ENCODE measurements around the gene PSAPL1.

The PSAPL1 gene

DNA sequence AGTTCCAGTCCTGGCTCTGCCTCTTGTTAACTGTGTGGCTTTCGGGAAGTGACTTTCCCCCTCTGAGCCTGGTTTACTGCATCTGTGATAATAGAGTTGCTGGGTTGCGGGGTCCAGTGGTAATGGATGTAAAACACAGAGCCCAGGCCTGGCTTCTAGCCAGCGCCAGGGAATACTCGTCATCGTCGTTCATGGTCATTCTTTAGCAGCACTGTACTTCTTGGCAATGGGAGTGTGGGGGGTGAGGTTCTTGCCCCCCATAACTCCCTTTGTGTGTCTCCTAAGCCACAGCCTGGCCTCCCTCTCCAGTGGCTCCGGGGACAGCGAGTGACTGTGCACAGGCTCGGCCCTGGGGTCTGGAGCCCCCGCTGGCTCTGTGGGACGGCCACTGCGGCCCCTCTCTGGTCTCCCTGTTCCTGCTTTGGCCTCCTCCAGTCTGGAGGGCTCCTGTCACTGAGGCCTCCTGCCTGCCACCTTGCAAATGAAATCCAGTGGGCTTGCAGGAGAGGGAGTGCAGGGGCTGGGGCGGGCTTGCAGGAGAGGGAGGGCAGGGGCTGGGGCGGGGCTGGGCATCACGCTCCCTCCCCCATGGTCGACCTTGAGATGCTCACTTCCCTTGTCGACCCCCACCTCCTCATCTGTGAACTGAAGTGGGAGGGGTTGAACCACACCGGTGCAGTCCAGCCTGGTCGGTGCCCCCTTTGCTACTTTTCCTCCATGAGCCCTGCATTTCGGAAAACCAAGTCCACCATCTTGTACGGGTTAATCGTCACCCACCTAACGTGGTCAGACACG is 13.2 kb downstream of the PSAPL1 start:
- H3K36me3 ChIP-seq (ENCODE audit: control insufficient read depth, insufficient read depth, low read length), result no peaks in the 10 kb centered on the region
- DNase-seq (ENCODE audit: extremely low read depth, insufficient read length), result no peak
- no peak for TF ChIP-seq CTCF (IDR thresholded peaks at IDR 0.05; ENCODE audit: insufficient read depth, low read length, poor library complexity, severe bottlenecking)
- H3K27me3 ChIP-seq (replicated peaks; ENCODE audit: control insufficient read depth, insufficient read depth, low read length), result peaks cover 1% of the 10 kb centered on the region
- H3K4me3 ChIP-seq (replicated peaks; ENCODE audit: low read depth, low read length), result no peak overlapping the region

DNA sequence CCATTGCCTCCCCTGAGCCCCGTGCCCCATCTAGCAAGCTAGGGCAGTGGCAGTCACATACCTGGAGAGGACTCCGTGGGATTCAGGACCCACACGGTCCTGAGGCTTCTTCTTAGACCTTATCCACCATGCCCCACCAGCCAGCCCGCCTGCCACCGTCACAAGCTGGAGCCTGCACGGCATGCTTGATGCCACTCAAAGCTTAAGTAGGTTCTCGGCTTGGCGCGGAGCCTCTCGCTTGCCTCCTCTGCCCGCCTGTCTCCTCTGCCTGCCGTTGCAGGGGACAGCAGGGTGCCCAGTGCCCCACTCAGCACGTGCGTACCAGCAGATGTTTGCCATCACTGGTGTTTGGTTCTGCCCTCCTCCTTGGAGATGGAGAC is 14.1 kb downstream of the PSAPL1 start:
- no peak for DNase-seq (ENCODE audit: extremely low read depth, insufficient read length)
- H3K27me3 ChIP-seq (replicated peaks; ENCODE audit: control insufficient read depth, insufficient read depth, low read length), result peaks cover 1% of the 10 kb centered on the region
- TF ChIP-seq CTCF (IDR thresholded peaks at IDR 0.05; ENCODE audit: insufficient read depth, low read length, poor library complexity, severe bottlenecking), result no peak
- no peak overlapping the region for H3K4me3 ChIP-seq (replicated peaks; ENCODE audit: low read depth, low read length)
- no peaks in the 10 kb centered on the region for H3K36me3 ChIP-seq (ENCODE audit: control insufficient read depth, insufficient read depth, low read length)

DNA sequence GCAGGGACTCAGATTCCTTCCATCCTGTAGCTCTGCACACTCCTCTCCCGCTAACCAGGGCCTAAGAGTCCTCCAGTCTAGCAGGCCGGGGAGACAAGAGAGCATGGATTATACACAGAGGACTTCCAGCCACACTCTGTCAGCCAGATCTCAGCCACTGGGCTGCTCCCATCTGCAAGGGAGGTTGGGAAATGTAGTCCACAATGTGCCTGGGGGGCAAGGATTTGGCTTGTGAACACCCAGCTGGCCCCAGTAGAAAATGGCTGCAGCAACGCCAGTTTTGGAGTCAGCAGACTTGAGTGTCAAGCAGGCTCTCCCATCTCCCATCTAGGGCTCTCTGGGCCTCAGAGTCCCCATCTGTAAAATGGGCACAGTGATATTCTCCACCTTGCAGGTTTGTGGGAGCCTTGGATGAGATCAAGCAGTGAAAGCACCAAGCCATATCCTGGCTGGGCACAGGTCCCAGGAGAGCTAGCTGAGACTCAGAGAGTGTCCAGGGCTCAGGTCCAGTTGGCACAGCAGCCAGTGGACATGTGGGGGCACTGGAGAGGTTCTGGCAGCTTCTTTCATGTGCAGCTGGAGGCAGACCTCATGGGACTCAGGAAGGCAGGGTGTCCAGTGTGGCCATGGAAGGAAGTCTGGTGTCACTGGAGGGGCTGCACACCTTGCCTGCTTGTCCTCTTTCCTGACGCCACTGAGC is 14.6 kb downstream of the PSAPL1 start:
- no peak for TF ChIP-seq CTCF (IDR thresholded peaks at IDR 0.05; ENCODE audit: insufficient read depth, low read length, poor library complexity, severe bottlenecking)
- DNase-seq (ENCODE audit: extremely low read depth, insufficient read length), result no peak
- H3K4me3 ChIP-seq (replicated peaks; ENCODE audit: low read depth, low read length), result no peak overlapping the region
- no peaks in the 10 kb centered on the region for H3K36me3 ChIP-seq (ENCODE audit: control insufficient read depth, insufficient read depth, low read length)
- peaks cover under 1% of the 10 kb centered on the region; the same call in 1 of the 2 replicates for H3K27me3 ChIP-seq (replicated peaks; ENCODE audit: control insufficient read depth, insufficient read depth, low read length)

DNA sequence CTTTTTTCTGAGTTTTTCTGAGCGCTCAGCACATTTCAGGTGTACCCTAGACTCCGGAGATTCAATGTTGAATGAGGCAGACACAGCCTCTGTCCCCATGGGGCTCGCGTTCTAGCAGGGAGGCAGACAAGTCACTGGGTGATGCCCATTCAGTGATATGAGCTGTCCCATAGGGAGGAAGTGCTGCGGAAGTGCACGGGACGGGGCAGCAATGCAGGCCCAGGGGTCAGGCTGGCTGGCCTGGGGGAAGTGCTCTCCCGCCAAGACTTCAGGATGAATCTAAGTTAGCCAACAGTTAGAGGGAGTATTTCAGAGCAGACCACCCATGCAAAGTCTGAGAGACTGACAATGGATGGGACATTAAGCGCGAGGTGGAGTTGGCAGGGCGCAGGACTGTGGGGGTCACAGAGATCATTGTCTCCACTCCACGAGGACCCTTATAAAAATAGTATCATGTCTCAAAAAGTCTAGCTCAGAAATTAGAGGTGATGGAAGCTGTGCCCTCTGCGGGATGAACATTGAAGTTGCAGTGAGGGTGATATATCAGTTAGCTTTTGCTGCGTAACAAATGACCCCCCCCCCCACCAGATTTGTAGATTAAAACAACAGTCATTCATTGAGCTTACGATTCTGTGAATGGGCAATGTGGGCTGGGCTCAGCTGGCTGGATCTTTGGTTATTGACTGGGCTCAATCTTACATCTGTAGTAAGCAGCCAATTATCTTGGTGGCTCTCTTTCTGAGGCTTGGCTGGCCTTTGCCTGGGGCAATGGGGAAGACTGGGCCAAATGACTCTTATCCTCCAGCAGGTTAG is 16.4 kb downstream of the PSAPL1 start:
- Histone ChIP-seq H3K4me3 (replicated peaks; ENCODE audit: low read depth, low read length) (no peak overlapping the region), H3K36me3 (ENCODE audit: control insufficient read depth, insufficient read depth, low read length) (no peaks in the 10 kb centered on the region), H3K27me3 (replicated peaks; ENCODE audit: control insufficient read depth, insufficient read depth, low read length) (no peaks in the 10 kb centered on the region)
- TF ChIP-seq CTCF (IDR thresholded peaks at IDR 0.05; ENCODE audit: insufficient read depth, low read length, poor library complexity, severe bottlenecking), result no peak
- no peak for DNase-seq (ENCODE audit: extremely low read depth, insufficient read length)

- H3K36me3 ChIP-seq (ENCODE audit: control insufficient read depth, insufficient read depth, low read length), result no peaks in the 10 kb centered on the region
- TF ChIP-seq CTCF (IDR thresholded peaks at IDR 0.05; ENCODE audit: insufficient read depth, low read length, poor library complexity, severe bottlenecking), result no peak
- H3K4me3 ChIP-seq (replicated peaks; ENCODE audit: low read depth, low read length), result no peak overlapping the region
- H3K27me3 ChIP-seq (replicated peaks; ENCODE audit: control insufficient read depth, insufficient read depth, low read length), result no peaks in the 10 kb centered on the region
- no peak for DNase-seq (ENCODE audit: extremely low read depth, insufficient read length)
These were observed 17.1 kb downstream of the PSAPL1 start for GRCh38 chr4:7417639-7418038.
